ENCODE data around the gene TBC1D22A. TPM values are rescaled to one million over a fixed set of nuclear protein-coding genes. Genes with fewer than 3 reads are reported as not detected.

Gene TBC1D22A
- total RNA-seq, 1 experiment from 2014 or later, result 26.0 TPM

GRCh38 chr22:46774980-46775849 is 12.8 kb downstream of the TBC1D22A start:
- Mint-ChIP-seq H3K27me3 (ENCODE audit: insufficient read depth, unreplicated experiment) (no peaks in the 10 kb centered on the region), H3K9me3 (ENCODE audit: unreplicated experiment) (no peaks in the 10 kb centered on the region), H3K36me3 (ENCODE audit: insufficient read depth, unreplicated experiment) (peaks cover 30% of the 10 kb centered on the region), H3K27ac (ENCODE audit: low read depth, unreplicated experiment) (peak overlapping the region; percentile 85), H3K4me3 (ENCODE audit: unreplicated experiment) (peak overlapping the region; percentile 59), H3K4me1 (ENCODE audit: insufficient read depth, unreplicated experiment) (peaks cover 29% of the 10 kb centered on the region)
- DNase-seq (ENCODE audit: unreplicated experiment), result no peak
- no TSS peak for BruUV-seq (replicated peaks)
- POLR2A ChIA-PET, result interaction anchor here (0.5 to 5.9 kb wide), 8 partner anchors 13 to 1029 kb away, joined by 3 to 109 read pairs (median 3); partner anchors contain the start of gene TBC1D22A
- CTCF ChIA-PET, result interaction anchor here (0.6 to 4.3 kb wide), 8 partner anchors 13 to 1718 kb away, joined by 3 to 41 read pairs (median 6); partner anchors contain the start of gene TBC1D22A
- intact Hi-C loops (cut with micrococcal nuclease), result no loop called here
- TF ChIP-seq, protein P1, sequence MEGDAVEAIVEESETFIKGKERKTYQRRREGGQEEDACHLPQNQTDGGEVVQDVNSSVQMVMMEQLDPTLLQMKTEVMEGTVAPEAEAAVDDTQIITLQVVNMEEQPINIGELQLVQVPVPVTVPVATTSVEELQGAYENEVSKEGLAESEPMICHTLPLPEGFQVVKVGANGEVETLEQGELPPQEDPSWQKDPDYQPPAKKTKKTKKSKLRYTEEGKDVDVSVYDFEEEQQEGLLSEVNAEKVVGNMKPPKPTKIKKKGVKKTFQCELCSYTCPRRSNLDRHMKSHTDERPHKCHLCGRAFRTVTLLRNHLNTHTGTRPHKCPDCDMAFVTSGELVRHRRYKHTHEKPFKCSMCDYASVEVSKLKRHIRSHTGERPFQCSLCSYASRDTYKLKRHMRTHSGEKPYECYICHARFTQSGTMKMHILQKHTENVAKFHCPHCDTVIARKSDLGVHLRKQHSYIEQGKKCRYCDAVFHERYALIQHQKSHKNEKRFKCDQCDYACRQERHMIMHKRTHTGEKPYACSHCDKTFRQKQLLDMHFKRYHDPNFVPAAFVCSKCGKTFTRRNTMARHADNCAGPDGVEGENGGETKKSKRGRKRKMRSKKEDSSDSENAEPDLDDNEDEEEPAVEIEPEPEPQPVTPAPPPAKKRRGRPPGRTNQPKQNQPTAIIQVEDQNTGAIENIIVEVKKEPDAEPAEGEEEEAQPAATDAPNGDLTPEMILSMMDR (IDR thresholded peaks at IDR 0.05; ENCODE audit: unreplicated experiment), result no peak

GRCh38 chr22:46775850-46776826 is 13.7 kb downstream of the TBC1D22A start:
- intact Hi-C loops (cut with micrococcal nuclease), result no loop called here
- H3K27ac Mint-ChIP-seq (ENCODE audit: low read depth, unreplicated experiment), result peak overlapping the region; percentile 85
- TF ChIP-seq, protein P1 (IDR thresholded peaks at IDR 0.05; ENCODE audit: unreplicated experiment), result no peak
- H3K27me3 Mint-ChIP-seq (ENCODE audit: insufficient read depth, unreplicated experiment), result no peaks in the 10 kb centered on the region
- BruUV-seq (replicated peaks), result no TSS peak
- peaks cover 29% of the 10 kb centered on the region for H3K4me1 Mint-ChIP-seq (ENCODE audit: insufficient read depth, unreplicated experiment)
- POLR2A ChIA-PET, result interaction anchor here (0.7 to 5.9 kb wide), 2 partner anchors 14 to 378 kb away, joined by 3 to 109 read pairs; partner anchors contain the start of gene TBC1D22A
- no peak for DNase-seq (ENCODE audit: unreplicated experiment)
- CTCF ChIA-PET, result interaction anchor here (0.8 to 4.3 kb wide), 6 partner anchors 14 to 27 kb away, joined by 4 to 41 read pairs (median 17); partner anchors contain the start of gene TBC1D22A
- H3K9me3 Mint-ChIP-seq (ENCODE audit: unreplicated experiment), result no peaks in the 10 kb centered on the region
- no peak overlapping the region for H3K4me3 Mint-ChIP-seq (ENCODE audit: unreplicated experiment)
- H3K36me3 Mint-ChIP-seq (ENCODE audit: insufficient read depth, unreplicated experiment), result peaks cover 34% of the 10 kb centered on the region

DNA sequence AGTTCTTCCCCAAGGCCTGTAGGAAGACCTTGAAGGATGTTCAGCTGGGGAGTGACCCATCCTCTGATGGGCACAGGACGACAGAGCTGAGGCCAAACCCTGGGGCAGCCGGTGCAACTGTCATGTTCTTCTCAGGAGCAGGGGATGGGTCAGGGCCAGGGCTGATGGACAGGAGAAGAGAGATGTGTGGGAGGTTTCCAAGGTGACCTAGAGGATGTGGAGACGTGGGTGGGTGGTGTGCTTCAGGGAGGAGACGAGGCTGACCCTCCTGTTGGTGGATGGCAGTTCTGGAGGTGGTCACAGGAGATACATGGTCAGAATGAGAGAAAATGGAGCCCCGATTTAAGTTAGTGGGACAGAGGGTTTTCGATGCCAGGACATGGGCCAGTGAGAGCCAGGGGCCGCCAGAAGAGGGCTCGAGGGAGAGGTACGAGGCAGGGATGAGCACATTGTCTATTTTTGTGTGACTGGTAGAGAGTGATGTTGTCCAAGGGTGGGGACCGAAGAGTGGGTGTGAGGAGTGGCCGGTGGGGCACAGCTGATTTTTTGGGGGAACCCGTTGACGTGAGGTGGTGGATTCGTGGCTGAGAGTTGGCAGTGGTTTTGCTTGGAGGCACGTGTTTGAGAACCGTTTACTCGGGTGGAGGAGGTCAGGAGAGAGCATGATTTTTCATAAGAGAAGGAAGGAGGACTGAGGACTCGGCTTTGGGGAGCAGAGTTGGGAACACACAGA is 14.6 kb downstream of the TBC1D22A start:
- peaks cover 29% of the 10 kb centered on the region for H3K4me1 Mint-ChIP-seq (ENCODE audit: insufficient read depth, unreplicated experiment)
- no peaks in the 10 kb centered on the region for H3K27me3 Mint-ChIP-seq (ENCODE audit: insufficient read depth, unreplicated experiment)
- BruUV-seq (replicated peaks), result no TSS peak
- TF ChIP-seq, protein P1 (IDR thresholded peaks at IDR 0.05; ENCODE audit: unreplicated experiment), result no peak
- peak overlapping the region; percentile 7 for H3K27ac Mint-ChIP-seq (ENCODE audit: low read depth, unreplicated experiment)
- peaks cover 39% of the 10 kb centered on the region for H3K36me3 Mint-ChIP-seq (ENCODE audit: insufficient read depth, unreplicated experiment)
- POLR2A ChIA-PET, result interaction anchor here (2.0 kb wide), 1 partner anchor 15 kb away, joined by 8 read pairs; the partner anchor contains the start of gene TBC1D22A
- DNase-seq (ENCODE audit: unreplicated experiment), result no peak
- CTCF ChIA-PET, result interaction anchor here (1.0 to 1.7 kb wide), 2 partner anchors 17 to 22 kb away, joined by 3 to 9 read pairs; no protein-coding TSS in a partner anchor
- intact Hi-C loops (cut with micrococcal nuclease), result no loop called here
- H3K4me3 Mint-ChIP-seq (ENCODE audit: unreplicated experiment), result no peak overlapping the region
- H3K9me3 Mint-ChIP-seq (ENCODE audit: unreplicated experiment), result no peaks in the 10 kb centered on the region
